Spleen (tissue), 7 donors: ENCODE results near the gene DNAH6.

Source experiments
- POLR2A ChIP-seq, 3 donors: fragments of 450-650 bp; IDR thresholded peaks; one replicate each; pipeline ENCODE4 v1.5.1; 2017; ENCODE audit warnings: antibody characterized with exemption in 3 of 3, mild to moderate bottlenecking in 1 of 3
- TF ChIP-seq, protein P1 (sequence below), 11 experiments: fragments of 200-600 bp in 7 of 11; fragments of 450-650 bp in 4 of 11; sonication (generic) in 4 of 11; IDR thresholded peaks in 8 of 11; conservative IDR thresholded peaks in 3 of 11; 1 replicate in 7 of 11; 2 replicates in 4 of 11; pipeline versions ENCODE4 v1.4.0 to v1.8.0; 2016 to 2021; ENCODE audit warnings: antibody characterized with exemption in 11 of 11, inconsistent platforms in 4 of 11, mild to moderate bottlenecking in 1 of 11
- donor health status: DM: no; HTN: no; CAD: no; lungs with moderate emphysema.
- donor health status: DM: no; HTN: no; CAD: no.
- donor health status: DM: no; HTN: no; CAD: no.

- TF ChIP-seq, protein P1, sequence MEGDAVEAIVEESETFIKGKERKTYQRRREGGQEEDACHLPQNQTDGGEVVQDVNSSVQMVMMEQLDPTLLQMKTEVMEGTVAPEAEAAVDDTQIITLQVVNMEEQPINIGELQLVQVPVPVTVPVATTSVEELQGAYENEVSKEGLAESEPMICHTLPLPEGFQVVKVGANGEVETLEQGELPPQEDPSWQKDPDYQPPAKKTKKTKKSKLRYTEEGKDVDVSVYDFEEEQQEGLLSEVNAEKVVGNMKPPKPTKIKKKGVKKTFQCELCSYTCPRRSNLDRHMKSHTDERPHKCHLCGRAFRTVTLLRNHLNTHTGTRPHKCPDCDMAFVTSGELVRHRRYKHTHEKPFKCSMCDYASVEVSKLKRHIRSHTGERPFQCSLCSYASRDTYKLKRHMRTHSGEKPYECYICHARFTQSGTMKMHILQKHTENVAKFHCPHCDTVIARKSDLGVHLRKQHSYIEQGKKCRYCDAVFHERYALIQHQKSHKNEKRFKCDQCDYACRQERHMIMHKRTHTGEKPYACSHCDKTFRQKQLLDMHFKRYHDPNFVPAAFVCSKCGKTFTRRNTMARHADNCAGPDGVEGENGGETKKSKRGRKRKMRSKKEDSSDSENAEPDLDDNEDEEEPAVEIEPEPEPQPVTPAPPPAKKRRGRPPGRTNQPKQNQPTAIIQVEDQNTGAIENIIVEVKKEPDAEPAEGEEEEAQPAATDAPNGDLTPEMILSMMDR (IDR thresholded peaks at IDR 0.05 in 8 of 11, conservative IDR thresholded peaks at IDR 0.05 in 3 of 11): no peak
- TF ChIP-seq POLR2A (IDR thresholded peaks at IDR 0.05): no peak
Observed at GRCh38 chr2:84847326-84848050, 331.2 kb downstream of the DNAH6 start.
